PC-9 (cell line): ENCODE measurements around the gene SIGLECL1. TPM values are rescaled to one million over a fixed set of nuclear protein-coding genes. Genes with fewer than 3 reads are reported as not detected.

ENCODE experiments used
- BruUV-seq: library from RNA; stranded (reverse); fragments of 400-500 nt; replicated peaks from 2 replicates; lab custom pipeline; 2021; lab: Mats Ljungman, UMichigan
- CTCF ChIA-PET: fragments of 300-600 bp; sonication (Branson Sonifier 250); formaldehyde crosslinking; loops from one replicate; lab custom pipeline; 2022; ENCODE audit warnings: antibody characterized with exemption; lab: Charles Lee
- POLR2A ChIA-PET: fragments of 300-600 bp; sonication (Branson Sonifier 250); formaldehyde crosslinking; loops from one replicate; lab custom pipeline; 2022; ENCODE audit warnings: antibody characterized with exemption; ENCODE audit not compliant: unreplicated experiment; lab: Charles Lee
- DNase-seq, 2 experiments: peaks; one replicate each; pipeline versions ENCODE4 v3.0.0 to v3.0.0-alpha.2; 2015 to 2022; ENCODE audit warnings: mixed read lengths in 1 of 2
- H2AFZ ChIP-seq: fragments of 200-600 bp; sonication (generic); 2 replicates; pipeline ENCODE4 v1.8.1; 2017; ENCODE audit warnings: antibody characterized with exemption
- H3F3A ChIP-seq: fragments of 200-600 bp; sonication (generic); 2 replicates; pipeline ENCODE4 v1.8.1; 2017; ENCODE audit warnings: antibody characterized with exemption, mild to moderate bottlenecking, low read depth; ENCODE audit not compliant: insufficient read depth
- H3K27ac ChIP-seq: fragments of 200-600 bp; sonication (generic); 2 replicates; pipeline ENCODE4 v1.6.1; 2016; ENCODE audit warnings: mixed run types
- H3K27me3 ChIP-seq: fragments of 200-600 bp; sonication (generic); 2 replicates; pipeline ENCODE4 v1.6.1; 2016; ENCODE audit warnings: low read depth, mixed run types; ENCODE audit not compliant: insufficient read depth
- H3K36me3 ChIP-seq: fragments of 200-600 bp; sonication (generic); 2 replicates; pipeline ENCODE4 v1.6.1; 2016; ENCODE audit warnings: low read depth, mixed run types
- H3K4me1 ChIP-seq: fragments of 200-600 bp; sonication (generic); replicated peaks from 2 replicates; pipeline ENCODE4 v1.6.1; 2016; ENCODE audit warnings: mixed run types; ENCODE audit not compliant: insufficient read depth
- H3K4me2 ChIP-seq: fragments of 200-600 bp; sonication (generic); 2 replicates; pipeline ENCODE4 v1.6.1; 2017; ENCODE audit warnings: mixed run types
- H3K4me3 ChIP-seq: fragments of 200-600 bp; sonication (generic); 2 replicates; pipeline ENCODE4 v1.6.1; 2016; ENCODE audit warnings: mixed run types
- H3K79me2 ChIP-seq: fragments of 200-600 bp; sonication (generic); 2 replicates; pipeline ENCODE4 v1.6.1; 2017; ENCODE audit warnings: low read depth, mixed run types
- H3K9me2 ChIP-seq: fragments of 200-600 bp; sonication (generic); 2 replicates; pipeline ENCODE4 v1.8.1; 2017; ENCODE audit warnings: mild to moderate bottlenecking; ENCODE audit not compliant: insufficient read depth
- H3K9me3 ChIP-seq: fragments of 200-600 bp; sonication (generic); 2 replicates; pipeline ENCODE4 v1.8.1; 2016; ENCODE audit warnings: low read depth; ENCODE audit not compliant: insufficient read depth
- H4K20me1 ChIP-seq: fragments of 200-600 bp; sonication (generic); 2 replicates; pipeline ENCODE4 v1.8.1; 2017; ENCODE audit not compliant: insufficient read depth
- CTCF ChIP-seq: fragments of 200-600 bp; sonication (generic); conservative IDR thresholded peaks from 2 replicates; pipeline ENCODE4 v1.6.1; 2017; ENCODE audit warnings: mixed run types, antibody characterized with exemption, mild to moderate bottlenecking, moderate library complexity
- EZH2 ChIP-seq: fragments of 200-600 bp; sonication (generic); IDR thresholded peaks from 2 replicates; pipeline ENCODE4 v1.8.0; 2017; ENCODE audit warnings: antibody characterized with exemption, low read depth
- intact Hi-C: fragments of 100-400 bp; cut with micrococcal nuclease; formaldehyde crosslinking; loops from one replicate; pipeline ENCODE4 v1.10.0; 2022; ENCODE audit not compliant: unreplicated experiment
- microRNA-seq: library from miRNA; unstranded; fragments of <30 nt; microRNA quantifications from one replicate; pipeline ENCODE4 v1.2.0, GENCODE V29; 2021; ENCODE audit warnings: borderline number of aligned reads, borderline replicate concordance
- total RNA-seq: library from RNA; stranded (reverse); gene quantifications from 2 replicates; pipeline ENCODE4 v1.2.3, GENCODE V29; 2021

Gene SIGLECL1
- total RNA-seq, 1 experiment from 2014 or later: not detected

GRCh38 chr19:51317968-51318367 lies 67.1 kb downstream of the SIGLECL1 start:
- Histone ChIP-seq H3K27ac (no peak overlapping the region), H3K9me2 (no peaks in the 10 kb centered on the region), H3K27me3 (peaks cover 87% of the 10 kb centered on the region), H3K4me1 (no peaks in the 10 kb centered on the region), H2AFZ (no peak overlapping the region), H3K36me3 (no peaks in the 10 kb centered on the region), H3K79me2 (no peaks in the 10 kb centered on the region), H3K4me2 (no peak overlapping the region), H3K9me3 (no peaks in the 10 kb centered on the region), H4K20me1 (no peaks in the 10 kb centered on the region), H3K4me3 (no peak overlapping the region), H3F3A (no peaks in the 10 kb centered on the region)
- intact Hi-C loops: no loop called here
- no peak for DNase-seq
- TF ChIP-seq EZH2 (no peak), CTCF (no peak)
- CTCF ChIA-PET: no interaction called here
- POLR2A ChIA-PET: no interaction called here
- BruUV-seq: no TSS peak

Small RNA genes lying within 50 kb of the gene (microRNA-seq; reads per million reads assigned to microRNA genes)
- gene MIR8074: not detected

Other genes starting within 250 kb of the SIGLECL1 start
- gene KLK8, start 249.5 kb upstream of the SIGLECL1 start, total RNA-seq: 120 and 128 TPM in 2 replicates
- 28.0 and 28.9 TPM in 2 replicates for gene KLK10, start 231.4 kb upstream of the SIGLECL1 start, total RNA-seq
- gene KLK11, start 224.5 kb upstream of the SIGLECL1 start, total RNA-seq: 1.5 and 1.6 TPM in 2 replicates
- not detected in 2 replicates for gene KLK12, start 216.1 kb upstream of the SIGLECL1 start, total RNA-seq
- gene KLK13, start 186.0 kb upstream of the SIGLECL1 start, total RNA-seq: not detected in 2 replicates
- 0.35 and 0.57 TPM in 2 replicates for gene KLK14, start 168.2 kb upstream of the SIGLECL1 start, total RNA-seq
- 7.2 and 12.6 TPM in 2 replicates for gene CTU1, start 142.7 kb upstream of the SIGLECL1 start, total RNA-seq
- not detected in 2 replicates for gene SIGLEC9, start 126.2 kb upstream of the SIGLECL1 start, total RNA-seq
- gene SIGLEC7, start 108.8 kb upstream of the SIGLECL1 start, total RNA-seq: not detected in 2 replicates
- gene CD33, start 26.0 kb upstream of the SIGLECL1 start, total RNA-seq: not detected in 2 replicates
- not detected in 2 replicates for gene IGLON5, start 60.6 kb downstream of the SIGLECL1 start, total RNA-seq
- 2.3 and 2.8 TPM in 2 replicates for gene VSIG10L, start 91.1 kb downstream of the SIGLECL1 start, total RNA-seq
- 204 and 252 TPM in 2 replicates for gene ETFB, start 115.3 kb downstream of the SIGLECL1 start, total RNA-seq
- gene CLDND2, start 117.9 kb downstream of the SIGLECL1 start, total RNA-seq: 1.5 and 4.5 TPM in 2 replicates
- gene NKG7, start 121.6 kb downstream of the SIGLECL1 start, total RNA-seq: not detected in 2 replicates
- not detected in 2 replicates for gene LIM2, start 136.9 kb downstream of the SIGLECL1 start, total RNA-seq
- gene C19orf84, start 139.5 kb downstream of the SIGLECL1 start, total RNA-seq: 0.48 and 0.90 TPM in 2 replicates
- gene SIGLEC10, start 166.6 kb downstream of the SIGLECL1 start, total RNA-seq: not detected in 2 replicates
- gene SIGLEC8, start 207.4 kb downstream of the SIGLECL1 start, total RNA-seq: not detected in 2 replicates
- not detected in 2 replicates for gene CEACAM18, start 227.5 kb downstream of the SIGLECL1 start, total RNA-seq